ENCODE data around the gene ATP9B.

DNA sequence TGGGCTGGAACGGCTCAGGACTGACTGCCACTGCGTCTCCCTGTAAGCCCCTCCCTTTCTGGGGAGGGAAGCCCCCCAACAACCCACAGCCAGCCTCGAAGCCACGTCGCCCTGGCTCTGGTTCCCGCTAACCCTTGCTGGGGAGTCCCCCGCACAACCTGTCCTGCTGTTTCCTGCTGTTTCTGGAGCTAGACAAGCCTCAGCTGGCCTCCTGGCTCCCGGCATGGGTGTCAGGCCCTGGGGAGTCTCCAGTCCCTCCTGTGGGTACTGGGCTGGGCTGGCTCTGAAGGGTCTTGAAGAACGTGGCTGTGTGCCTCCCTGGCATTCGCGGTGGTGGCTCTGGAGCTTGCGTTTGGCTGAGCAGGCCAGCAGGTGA lies 347.5 kb downstream of the ATP9B start:
- TF ChIP-seq POLR2A (IDR thresholded peaks at IDR 0.05; ENCODE audit: low read length) (no peak), GATA1 (IDR thresholded peaks at IDR 0.05; ENCODE audit: low read depth, low read length) (no peak)
